Activated naive CD4-positive, alpha-beta T cell treated with anti-CD3 and anti-CD28 coated beads, Interleukin-2, amount 10 ng/mL, durations not matched to agents 7 days and 5 days (primary cell): ENCODE measurements around the gene PRKAG2.
A peak's percentile ranks its signal among the peaks of the same experiment; 100 is the strongest.

ENCODE experiments used
- CTCF ChIA-PET: fragments of 350-600 bp; sonication (Branson Sonifier 250); formaldehyde crosslinking; loops from one replicate; lab custom pipeline; 2021; ENCODE audit warnings: antibody characterized with exemption; lab: Charles Lee
- DNase-seq: peaks from one replicate; pipeline ENCODE4 v3.0.0-alpha.2; 2020
- H3K27ac Mint-ChIP-seq: one replicate; pipeline ENCODE4 v1.8.0; 2021; ENCODE audit warnings: mild to moderate bottlenecking, moderate library complexity, mixed read lengths
- H3K27me3 Mint-ChIP-seq: one replicate; pipeline ENCODE4 v1.8.0; 2021; ENCODE audit warnings: mild to moderate bottlenecking, mixed read lengths
- H3K36me3 Mint-ChIP-seq: one replicate; pipeline ENCODE4 v1.8.0; 2021; ENCODE audit warnings: mixed read lengths
- H3K4me1 Mint-ChIP-seq: one replicate; pipeline ENCODE4 v1.8.0; 2021; ENCODE audit warnings: mixed read lengths
- H3K4me3 Mint-ChIP-seq: one replicate; pipeline ENCODE4 v1.8.0; 2021; ENCODE audit warnings: mild to moderate bottlenecking, moderate library complexity, mixed read lengths
- H3K9me3 Mint-ChIP-seq: one replicate; pipeline ENCODE4 v1.8.0; 2021; ENCODE audit warnings: mixed read lengths

The PRKAG2 gene

DNA sequence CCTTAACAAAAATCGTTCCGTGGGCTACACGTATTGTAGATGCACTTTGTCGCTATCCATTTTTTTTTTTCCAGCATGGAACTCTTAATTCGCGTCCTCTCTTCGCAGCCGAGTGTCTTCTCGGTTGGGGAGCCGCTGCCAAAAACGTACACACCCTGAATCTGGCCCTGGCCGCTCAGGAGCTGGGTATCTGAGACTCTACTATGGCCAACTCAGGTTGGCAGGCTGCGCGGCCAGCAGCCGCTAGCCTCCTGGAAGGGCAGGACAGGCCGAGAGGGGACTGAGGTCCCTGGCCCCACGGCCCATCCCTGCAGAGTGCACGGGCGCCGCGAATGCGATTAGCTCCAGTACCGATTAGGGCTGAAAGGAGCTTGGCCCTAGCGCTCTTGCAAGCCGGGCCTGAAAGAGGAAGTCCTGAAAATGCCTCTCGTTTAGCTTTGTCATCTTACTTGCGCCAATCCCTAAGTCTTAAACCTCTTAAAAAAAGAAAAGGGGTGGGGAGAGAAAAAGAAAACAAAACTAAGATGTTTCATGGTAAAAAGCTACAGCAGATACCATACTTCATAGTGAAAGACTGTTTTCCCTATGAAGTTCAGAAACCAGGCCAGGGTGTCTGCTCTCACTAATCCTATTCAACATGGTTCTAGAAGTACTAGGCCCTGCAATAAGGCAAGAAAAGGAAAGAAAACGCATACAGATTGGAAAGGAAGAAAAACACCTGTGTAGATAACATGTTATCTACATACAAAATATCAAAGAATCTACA is 244.0 kb downstream of the PRKAG2 start:
- Mint-ChIP-seq H3K4me1 (peaks cover 22% of the 10 kb centered on the region), H3K27me3 (no peaks in the 10 kb centered on the region), H3K27ac (peak overlapping the region; percentile 96), H3K36me3 (peaks cover 3% of the 10 kb centered on the region), H3K4me3 (peak overlapping the region; percentile 88), H3K9me3 (peaks cover 5% of the 10 kb centered on the region)
- peak; percentile 74 for DNase-seq
- CTCF ChIA-PET: interaction anchor here (0.6 to 3.8 kb wide), 12 partner anchors 8 to 184 kb away, joined by 3 to 26 read pairs (median 4); partner anchors contain the start of gene RHEB

GRCh38 chr7:151631953-151632749 is 244.8 kb downstream of the PRKAG2 start:
- H3K36me3 Mint-ChIP-seq: peaks cover 3% of the 10 kb centered on the region
- no peaks in the 10 kb centered on the region for H3K27me3 Mint-ChIP-seq
- CTCF ChIA-PET: interaction anchor here (0.7 to 3.8 kb wide), 9 partner anchors 10 to 183 kb away, joined by 3 to 26 read pairs (median 8); partner anchors contain the start of gene RHEB
- peak overlapping the region; percentile 88 for H3K4me3 Mint-ChIP-seq
- peaks cover 22% of the 10 kb centered on the region for H3K4me1 Mint-ChIP-seq
- peaks cover 5% of the 10 kb centered on the region for H3K9me3 Mint-ChIP-seq
- peak overlapping the region; percentile 96 for H3K27ac Mint-ChIP-seq
- DNase-seq: peak; percentile 89

DNA sequence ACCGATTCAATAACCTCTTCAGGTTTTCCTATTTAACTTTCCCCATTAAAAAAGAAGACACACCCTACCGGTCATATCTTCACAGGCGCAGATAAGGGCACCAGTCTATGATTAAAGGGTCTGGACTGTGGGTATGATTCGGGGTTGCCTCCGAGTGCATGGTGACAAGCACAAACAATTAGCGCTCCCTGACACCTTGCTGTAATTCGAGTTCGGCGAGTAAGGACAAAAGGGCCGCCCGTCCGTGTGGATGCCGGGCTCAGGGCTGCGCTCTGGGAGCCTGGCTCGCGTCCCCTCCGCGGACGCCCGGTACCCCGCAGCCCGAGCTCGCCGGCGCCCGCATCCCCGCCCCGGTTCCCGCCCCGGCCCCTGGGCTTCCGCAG is 245.4 kb downstream of the PRKAG2 start:
- CTCF ChIA-PET: interaction anchor here (0.7 to 3.8 kb wide), 9 partner anchors 9 to 155 kb away, joined by 3 to 26 read pairs (median 5); partner anchors contain the start of gene RHEB
- DNase-seq: no peak
- peaks cover 22% of the 10 kb centered on the region for H3K4me1 Mint-ChIP-seq
- H3K27ac Mint-ChIP-seq: peak overlapping the region; percentile 82
- peaks cover 5% of the 10 kb centered on the region for H3K9me3 Mint-ChIP-seq
- peak overlapping the region; percentile 83 for H3K4me3 Mint-ChIP-seq
- no peaks in the 10 kb centered on the region for H3K27me3 Mint-ChIP-seq
- peaks cover 3% of the 10 kb centered on the region for H3K36me3 Mint-ChIP-seq

DNA sequence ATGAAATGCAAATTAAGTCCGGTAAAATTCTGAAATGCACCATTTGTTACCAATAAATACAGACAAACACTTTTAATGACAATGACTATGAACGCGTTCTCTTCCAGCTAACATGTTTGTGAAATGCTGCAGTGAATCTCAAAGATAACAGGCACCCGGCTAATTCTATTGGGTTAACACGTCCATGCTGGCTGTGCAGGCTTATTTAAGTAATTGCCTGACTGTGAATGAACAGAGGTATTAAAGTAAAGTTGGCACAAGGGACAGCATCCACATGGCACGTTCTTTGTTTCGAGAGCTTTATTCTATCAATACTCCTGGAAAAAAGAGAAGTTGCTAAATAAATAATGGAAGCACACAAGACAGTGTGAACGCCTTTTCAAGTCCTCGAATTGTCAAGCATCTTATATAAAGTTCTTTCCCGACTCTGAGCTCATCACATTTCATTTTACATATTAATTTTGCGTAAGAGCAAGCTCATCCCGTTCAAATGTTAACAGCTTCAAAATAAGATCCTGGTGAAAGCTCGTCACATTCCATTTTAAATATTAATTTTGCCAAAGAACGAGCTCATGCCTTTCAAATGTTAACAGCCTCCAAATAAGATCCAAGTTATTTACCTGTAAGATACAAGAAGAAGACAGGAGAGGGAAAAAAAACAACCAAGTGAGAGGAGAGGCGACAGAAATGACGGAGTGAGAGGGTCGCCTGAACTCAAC is 245.9 kb downstream of the PRKAG2 start:
- CTCF ChIA-PET: interaction anchor here (1.1 to 3.8 kb wide), 5 partner anchors 9 to 152 kb away, joined by 4 to 15 read pairs (median 9); partner anchors contain the start of gene RHEB
- peaks cover 5% of the 10 kb centered on the region for H3K9me3 Mint-ChIP-seq
- peaks cover 3% of the 10 kb centered on the region for H3K36me3 Mint-ChIP-seq
- peak overlapping the region; percentile 83 for H3K4me3 Mint-ChIP-seq
- H3K27ac Mint-ChIP-seq: peak overlapping the region; percentile 82
- peaks cover 22% of the 10 kb centered on the region for H3K4me1 Mint-ChIP-seq
- no peaks in the 10 kb centered on the region for H3K27me3 Mint-ChIP-seq
- no peak for DNase-seq

DNA sequence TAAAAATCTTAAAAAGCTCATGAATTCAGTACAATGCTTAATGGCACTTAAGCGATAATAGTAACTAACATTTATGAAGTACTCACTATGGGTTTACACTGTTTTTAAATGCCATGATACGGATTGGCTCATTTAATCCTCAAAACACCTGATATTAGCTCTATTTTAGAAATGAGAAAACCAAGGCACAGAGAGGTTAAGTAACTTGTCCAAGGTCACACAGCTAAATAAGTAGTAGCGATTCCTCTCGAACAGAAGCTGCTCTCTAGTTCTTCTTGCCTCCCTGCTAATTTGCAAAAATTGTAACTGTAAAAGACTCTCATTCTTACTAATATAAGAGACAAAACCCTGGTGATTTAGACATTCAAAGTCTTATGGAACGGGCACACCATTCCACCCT is 246.6 kb downstream of the PRKAG2 start:
- H3K36me3 Mint-ChIP-seq: peaks cover 3% of the 10 kb centered on the region
- CTCF ChIA-PET: interaction anchor here (0.7 to 2.9 kb wide), 4 partner anchors 8 to 130 kb away, joined by 3 to 15 read pairs (median 4); no protein-coding TSS in a partner anchor
- peak overlapping the region; percentile 83 for H3K4me3 Mint-ChIP-seq

GRCh38 chr7:151629713-151630272 is 247.1 kb downstream of the PRKAG2 start:
- no peak overlapping the region for H3K27ac Mint-ChIP-seq

More for the DNA sequence above, 246.6 kb downstream of the PRKAG2 start:
- no peak for DNase-seq
- H3K9me3 Mint-ChIP-seq: peaks cover 5% of the 10 kb centered on the region
- no peaks in the 10 kb centered on the region for H3K27me3 Mint-ChIP-seq
- peaks cover 22% of the 10 kb centered on the region for H3K4me1 Mint-ChIP-seq
- no peak overlapping the region for H3K27ac Mint-ChIP-seq

GRCh38 chr7:151628846-151629604 is 247.9 kb downstream of the PRKAG2 start:
- Mint-ChIP-seq H3K9me3 (peaks cover 5% of the 10 kb centered on the region), H3K4me1 (peaks cover 27% of the 10 kb centered on the region), H3K27me3 (no peaks in the 10 kb centered on the region), H3K4me3 (no peak overlapping the region), H3K36me3 (peaks cover 3% of the 10 kb centered on the region), H3K27ac (no peak overlapping the region)
- DNase-seq: no peak
- CTCF ChIA-PET: interaction anchor here (1.0 to 1.4 kb wide), 2 partner anchors 9 to 131 kb away, joined by 3 read pairs; no protein-coding TSS in a partner anchor

More at GRCh38 chr7:151629713-151630272, 247.1 kb downstream of the PRKAG2 start:
- Mint-ChIP-seq H3K36me3 (peaks cover 3% of the 10 kb centered on the region), H3K9me3 (peaks cover 5% of the 10 kb centered on the region), H3K4me3 (no peak overlapping the region), H3K4me1 (peaks cover 22% of the 10 kb centered on the region), H3K27me3 (no peaks in the 10 kb centered on the region)
- CTCF ChIA-PET: interaction anchor here (0.7 to 2.9 kb wide), 4 partner anchors 7 to 126 kb away, joined by 3 to 15 read pairs (median 4); no protein-coding TSS in a partner anchor
- DNase-seq: no peak

GRCh38 chr7:151626422-151627115 is 250.3 kb downstream of the PRKAG2 start:
- Mint-ChIP-seq H3K4me3 (no peak overlapping the region), H3K4me1 (peaks cover 19% of the 10 kb centered on the region), H3K27ac (no peak overlapping the region), H3K36me3 (no peaks in the 10 kb centered on the region), H3K27me3 (no peaks in the 10 kb centered on the region), H3K9me3 (no peaks in the 10 kb centered on the region)
- DNase-seq: peak; percentile 49
- CTCF ChIA-PET: interaction anchor here (0.9 to 2.2 kb wide), 4 partner anchors 10 to 156 kb away, joined by 3 to 22 read pairs (median 4); no protein-coding TSS in a partner anchor

GRCh38 chr7:151625606-151626005 is 251.3 kb downstream of the PRKAG2 start:
- CTCF ChIA-PET: interaction anchor here (1.5 to 2.2 kb wide), 3 partner anchors 9 to 157 kb away, joined by 3 to 22 read pairs (median 4); no protein-coding TSS in a partner anchor
- Mint-ChIP-seq H3K27me3 (no peaks in the 10 kb centered on the region), H3K9me3 (no peaks in the 10 kb centered on the region), H3K4me1 (peaks cover 9% of the 10 kb centered on the region), H3K27ac (no peak overlapping the region), H3K4me3 (no peak overlapping the region), H3K36me3 (no peaks in the 10 kb centered on the region)
- no peak for DNase-seq

DNA sequence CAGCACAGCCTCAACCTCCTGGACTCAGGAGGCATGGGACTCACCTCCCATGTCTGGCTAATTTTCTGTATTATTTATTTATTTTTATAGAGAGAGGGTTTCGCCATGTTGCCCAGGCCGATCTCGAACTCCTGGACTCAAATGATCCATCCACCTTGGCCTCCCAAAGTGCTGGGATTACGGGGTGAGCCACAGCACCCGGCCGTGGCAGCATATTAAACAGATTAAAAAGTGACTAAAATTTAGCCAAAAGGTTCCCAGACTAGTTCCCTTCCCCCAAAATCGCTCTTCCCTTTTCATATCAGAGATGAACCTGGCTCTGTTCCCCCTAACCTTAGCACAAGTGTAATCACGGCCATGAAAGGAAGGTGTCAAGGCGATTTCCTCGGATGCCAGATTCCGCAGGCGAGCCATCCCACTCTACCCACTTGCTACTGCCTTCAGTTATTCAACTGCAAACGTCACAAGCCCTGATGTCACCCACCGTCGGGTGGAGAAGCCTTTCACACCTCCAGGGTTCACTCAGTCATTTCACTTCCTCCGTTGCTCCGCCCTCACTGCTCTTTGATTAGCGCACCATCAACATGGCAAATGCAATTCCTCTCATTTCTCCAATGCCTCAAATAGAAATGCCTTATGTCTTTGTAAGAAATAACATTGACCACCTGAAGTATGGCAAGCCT is 252.5 kb downstream of the PRKAG2 start:
- Mint-ChIP-seq H3K27me3 (no peaks in the 10 kb centered on the region), H3K9me3 (no peaks in the 10 kb centered on the region), H3K36me3 (no peaks in the 10 kb centered on the region), H3K27ac (no peak overlapping the region), H3K4me3 (no peak overlapping the region), H3K4me1 (peaks cover 5% of the 10 kb centered on the region)
- CTCF ChIA-PET: interaction anchor here (1.0 to 4.0 kb wide), 6 partner anchors 7 to 256 kb away, joined by 3 to 22 read pairs (median 4); no protein-coding TSS in a partner anchor
- no peak for DNase-seq

GRCh38 chr7:151623766-151624165 is 253.1 kb downstream of the PRKAG2 start:
- Mint-ChIP-seq H3K27me3 (no peaks in the 10 kb centered on the region), H3K4me3 (no peak overlapping the region), H3K36me3 (no peaks in the 10 kb centered on the region), H3K4me1 (peaks cover 5% of the 10 kb centered on the region), H3K9me3 (no peaks in the 10 kb centered on the region), H3K27ac (no peak overlapping the region)
- CTCF ChIA-PET: interaction anchor here (1.2 to 4.0 kb wide), 3 partner anchors 7 to 255 kb away, joined by 3 to 15 read pairs (median 4); no protein-coding TSS in a partner anchor
- no peak for DNase-seq
